Measurements from ENCODE around the gene LCORL. TPM values are rescaled to one million over a fixed set of nuclear protein-coding genes. Genes with fewer than 3 reads are reported as not detected.

The LCORL gene
- total and polyA plus RNA-seq, 2 experiments from 2014 or later = 21.0 to 28.7 TPM

DNA sequence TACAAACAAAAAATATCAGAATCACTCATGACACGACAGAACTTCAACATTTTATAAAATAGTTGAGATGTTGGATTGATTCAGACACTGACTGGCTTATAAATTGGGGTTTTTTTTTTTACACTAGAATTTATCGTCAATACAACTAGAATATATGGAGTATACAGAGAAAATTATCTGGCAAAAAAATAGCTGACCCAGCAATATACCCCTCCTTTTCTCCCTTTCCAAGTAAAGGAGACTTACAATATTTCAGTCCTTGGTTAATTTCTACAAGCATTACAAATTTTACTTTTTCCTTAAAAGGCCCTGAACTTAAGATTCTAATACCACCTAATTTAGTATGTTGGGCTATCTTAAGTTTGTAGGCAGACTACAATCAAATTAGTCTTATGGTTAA, 76.3 kb downstream of the LCORL start:
- Histone ChIP-seq H3F3A (replicated peaks; ENCODE audit: low read depth) (no peaks in the 10 kb centered on the region), H3K36me3 (ENCODE audit: insufficient read depth) (no peaks in the 10 kb centered on the region), H3K79me2 (replicated peaks; ENCODE audit: insufficient read depth) (no peaks in the 10 kb centered on the region), H3K27ac (ENCODE audit: low read depth) (no peak overlapping the region), H2AFZ (no peak overlapping the region), H3K9me2 (ENCODE audit: insufficient read depth) (no peaks in the 10 kb centered on the region), H3K4me3 (no peak overlapping the region), H4K20me1 (replicated peaks; ENCODE audit: insufficient read depth) (no peaks in the 10 kb centered on the region), H3K4me2 (no peak overlapping the region), H3K27me3 (ENCODE audit: insufficient read depth) (no peaks in the 10 kb centered on the region), H3K4me1 (ENCODE audit: insufficient read depth) (peaks cover 11% of the 10 kb centered on the region; the same call in 1 of the 2 replicates)
- no peak for DNase-seq (ENCODE audit: low spot score)
- ATAC-seq = no peak
- Mint-ChIP-seq H3K27me3 (ENCODE audit: insufficient read depth, low read depth, poor library complexity) (peaks cover 3% of the 10 kb centered on the region), H3K4me3 (no peak overlapping the region), H3K36me3 (ENCODE audit: low read depth) (no peaks in the 10 kb centered on the region), H3K9me3 (no peaks in the 10 kb centered on the region), H3K27ac (no peak overlapping the region), H3K4me1 (peaks cover 17% of the 10 kb centered on the region; the same call in 2 of the 3 replicates)
- TF ChIP-seq STAT1 (IDR thresholded peaks at IDR 0.05; ENCODE audit: unreplicated experiment) = no peak
- TF ChIP-seq ZNF331 (CRISPR knock-in tag; IDR thresholded peaks at IDR 0.05; ENCODE audit: low read depth) = no peak
- TF ChIP-seq EZH2phosphoT487 (IDR thresholded peaks at IDR 0.05; ENCODE audit: unreplicated experiment) = no peak
- no peak for TF ChIP-seq ZNF114 (CRISPR knock-in tag; IDR thresholded peaks at IDR 0.05)
- TF ChIP-seq POLR2AphosphoS5 (IDR thresholded peaks at IDR 0.05; ENCODE audit: low read depth) = no peak
- TF ChIP-seq CREB1 (CRISPR knock-in tag; IDR thresholded peaks at IDR 0.05; ENCODE audit: low read depth) = no peak
- TF ChIP-seq, protein P1, sequence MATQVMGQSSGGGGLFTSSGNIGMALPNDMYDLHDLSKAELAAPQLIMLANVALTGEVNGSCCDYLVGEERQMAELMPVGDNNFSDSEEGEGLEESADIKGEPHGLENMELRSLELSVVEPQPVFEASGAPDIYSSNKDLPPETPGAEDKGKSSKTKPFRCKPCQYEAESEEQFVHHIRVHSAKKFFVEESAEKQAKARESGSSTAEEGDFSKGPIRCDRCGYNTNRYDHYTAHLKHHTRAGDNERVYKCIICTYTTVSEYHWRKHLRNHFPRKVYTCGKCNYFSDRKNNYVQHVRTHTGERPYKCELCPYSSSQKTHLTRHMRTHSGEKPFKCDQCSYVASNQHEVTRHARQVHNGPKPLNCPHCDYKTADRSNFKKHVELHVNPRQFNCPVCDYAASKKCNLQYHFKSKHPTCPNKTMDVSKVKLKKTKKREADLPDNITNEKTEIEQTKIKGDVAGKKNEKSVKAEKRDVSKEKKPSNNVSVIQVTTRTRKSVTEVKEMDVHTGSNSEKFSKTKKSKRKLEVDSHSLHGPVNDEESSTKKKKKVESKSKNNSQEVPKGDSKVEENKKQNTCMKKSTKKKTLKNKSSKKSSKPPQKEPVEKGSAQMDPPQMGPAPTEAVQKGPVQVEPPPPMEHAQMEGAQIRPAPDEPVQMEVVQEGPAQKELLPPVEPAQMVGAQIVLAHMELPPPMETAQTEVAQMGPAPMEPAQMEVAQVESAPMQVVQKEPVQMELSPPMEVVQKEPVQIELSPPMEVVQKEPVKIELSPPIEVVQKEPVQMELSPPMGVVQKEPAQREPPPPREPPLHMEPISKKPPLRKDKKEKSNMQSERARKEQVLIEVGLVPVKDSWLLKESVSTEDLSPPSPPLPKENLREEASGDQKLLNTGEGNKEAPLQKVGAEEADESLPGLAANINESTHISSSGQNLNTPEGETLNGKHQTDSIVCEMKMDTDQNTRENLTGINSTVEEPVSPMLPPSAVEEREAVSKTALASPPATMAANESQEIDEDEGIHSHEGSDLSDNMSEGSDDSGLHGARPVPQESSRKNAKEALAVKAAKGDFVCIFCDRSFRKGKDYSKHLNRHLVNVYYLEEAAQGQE (IDR thresholded peaks at IDR 0.05; ENCODE audit: unreplicated experiment) = no peak
- TF ChIP-seq, protein P2, sequence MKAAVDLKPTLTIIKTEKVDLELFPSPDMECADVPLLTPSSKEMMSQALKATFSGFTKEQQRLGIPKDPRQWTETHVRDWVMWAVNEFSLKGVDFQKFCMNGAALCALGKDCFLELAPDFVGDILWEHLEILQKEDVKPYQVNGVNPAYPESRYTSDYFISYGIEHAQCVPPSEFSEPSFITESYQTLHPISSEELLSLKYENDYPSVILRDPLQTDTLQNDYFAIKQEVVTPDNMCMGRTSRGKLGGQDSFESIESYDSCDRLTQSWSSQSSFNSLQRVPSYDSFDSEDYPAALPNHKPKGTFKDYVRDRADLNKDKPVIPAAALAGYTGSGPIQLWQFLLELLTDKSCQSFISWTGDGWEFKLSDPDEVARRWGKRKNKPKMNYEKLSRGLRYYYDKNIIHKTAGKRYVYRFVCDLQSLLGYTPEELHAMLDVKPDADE (IDR thresholded peaks at IDR 0.05) = no peak
- TF ChIP-seq NANOG (IDR thresholded peaks at IDR 0.05; ENCODE audit: borderline replicate concordance) = no peak
- TF ChIP-seq, protein P3, sequence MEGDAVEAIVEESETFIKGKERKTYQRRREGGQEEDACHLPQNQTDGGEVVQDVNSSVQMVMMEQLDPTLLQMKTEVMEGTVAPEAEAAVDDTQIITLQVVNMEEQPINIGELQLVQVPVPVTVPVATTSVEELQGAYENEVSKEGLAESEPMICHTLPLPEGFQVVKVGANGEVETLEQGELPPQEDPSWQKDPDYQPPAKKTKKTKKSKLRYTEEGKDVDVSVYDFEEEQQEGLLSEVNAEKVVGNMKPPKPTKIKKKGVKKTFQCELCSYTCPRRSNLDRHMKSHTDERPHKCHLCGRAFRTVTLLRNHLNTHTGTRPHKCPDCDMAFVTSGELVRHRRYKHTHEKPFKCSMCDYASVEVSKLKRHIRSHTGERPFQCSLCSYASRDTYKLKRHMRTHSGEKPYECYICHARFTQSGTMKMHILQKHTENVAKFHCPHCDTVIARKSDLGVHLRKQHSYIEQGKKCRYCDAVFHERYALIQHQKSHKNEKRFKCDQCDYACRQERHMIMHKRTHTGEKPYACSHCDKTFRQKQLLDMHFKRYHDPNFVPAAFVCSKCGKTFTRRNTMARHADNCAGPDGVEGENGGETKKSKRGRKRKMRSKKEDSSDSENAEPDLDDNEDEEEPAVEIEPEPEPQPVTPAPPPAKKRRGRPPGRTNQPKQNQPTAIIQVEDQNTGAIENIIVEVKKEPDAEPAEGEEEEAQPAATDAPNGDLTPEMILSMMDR (conservative IDR thresholded peaks at IDR 0.05; ENCODE audit: low read depth in 2 of 2) = no peak
- TF ChIP-seq EZH2 (IDR thresholded peaks at IDR 0.05; ENCODE audit: low read depth, unreplicated experiment) = no peak
- TF ChIP-seq, protein P4, sequence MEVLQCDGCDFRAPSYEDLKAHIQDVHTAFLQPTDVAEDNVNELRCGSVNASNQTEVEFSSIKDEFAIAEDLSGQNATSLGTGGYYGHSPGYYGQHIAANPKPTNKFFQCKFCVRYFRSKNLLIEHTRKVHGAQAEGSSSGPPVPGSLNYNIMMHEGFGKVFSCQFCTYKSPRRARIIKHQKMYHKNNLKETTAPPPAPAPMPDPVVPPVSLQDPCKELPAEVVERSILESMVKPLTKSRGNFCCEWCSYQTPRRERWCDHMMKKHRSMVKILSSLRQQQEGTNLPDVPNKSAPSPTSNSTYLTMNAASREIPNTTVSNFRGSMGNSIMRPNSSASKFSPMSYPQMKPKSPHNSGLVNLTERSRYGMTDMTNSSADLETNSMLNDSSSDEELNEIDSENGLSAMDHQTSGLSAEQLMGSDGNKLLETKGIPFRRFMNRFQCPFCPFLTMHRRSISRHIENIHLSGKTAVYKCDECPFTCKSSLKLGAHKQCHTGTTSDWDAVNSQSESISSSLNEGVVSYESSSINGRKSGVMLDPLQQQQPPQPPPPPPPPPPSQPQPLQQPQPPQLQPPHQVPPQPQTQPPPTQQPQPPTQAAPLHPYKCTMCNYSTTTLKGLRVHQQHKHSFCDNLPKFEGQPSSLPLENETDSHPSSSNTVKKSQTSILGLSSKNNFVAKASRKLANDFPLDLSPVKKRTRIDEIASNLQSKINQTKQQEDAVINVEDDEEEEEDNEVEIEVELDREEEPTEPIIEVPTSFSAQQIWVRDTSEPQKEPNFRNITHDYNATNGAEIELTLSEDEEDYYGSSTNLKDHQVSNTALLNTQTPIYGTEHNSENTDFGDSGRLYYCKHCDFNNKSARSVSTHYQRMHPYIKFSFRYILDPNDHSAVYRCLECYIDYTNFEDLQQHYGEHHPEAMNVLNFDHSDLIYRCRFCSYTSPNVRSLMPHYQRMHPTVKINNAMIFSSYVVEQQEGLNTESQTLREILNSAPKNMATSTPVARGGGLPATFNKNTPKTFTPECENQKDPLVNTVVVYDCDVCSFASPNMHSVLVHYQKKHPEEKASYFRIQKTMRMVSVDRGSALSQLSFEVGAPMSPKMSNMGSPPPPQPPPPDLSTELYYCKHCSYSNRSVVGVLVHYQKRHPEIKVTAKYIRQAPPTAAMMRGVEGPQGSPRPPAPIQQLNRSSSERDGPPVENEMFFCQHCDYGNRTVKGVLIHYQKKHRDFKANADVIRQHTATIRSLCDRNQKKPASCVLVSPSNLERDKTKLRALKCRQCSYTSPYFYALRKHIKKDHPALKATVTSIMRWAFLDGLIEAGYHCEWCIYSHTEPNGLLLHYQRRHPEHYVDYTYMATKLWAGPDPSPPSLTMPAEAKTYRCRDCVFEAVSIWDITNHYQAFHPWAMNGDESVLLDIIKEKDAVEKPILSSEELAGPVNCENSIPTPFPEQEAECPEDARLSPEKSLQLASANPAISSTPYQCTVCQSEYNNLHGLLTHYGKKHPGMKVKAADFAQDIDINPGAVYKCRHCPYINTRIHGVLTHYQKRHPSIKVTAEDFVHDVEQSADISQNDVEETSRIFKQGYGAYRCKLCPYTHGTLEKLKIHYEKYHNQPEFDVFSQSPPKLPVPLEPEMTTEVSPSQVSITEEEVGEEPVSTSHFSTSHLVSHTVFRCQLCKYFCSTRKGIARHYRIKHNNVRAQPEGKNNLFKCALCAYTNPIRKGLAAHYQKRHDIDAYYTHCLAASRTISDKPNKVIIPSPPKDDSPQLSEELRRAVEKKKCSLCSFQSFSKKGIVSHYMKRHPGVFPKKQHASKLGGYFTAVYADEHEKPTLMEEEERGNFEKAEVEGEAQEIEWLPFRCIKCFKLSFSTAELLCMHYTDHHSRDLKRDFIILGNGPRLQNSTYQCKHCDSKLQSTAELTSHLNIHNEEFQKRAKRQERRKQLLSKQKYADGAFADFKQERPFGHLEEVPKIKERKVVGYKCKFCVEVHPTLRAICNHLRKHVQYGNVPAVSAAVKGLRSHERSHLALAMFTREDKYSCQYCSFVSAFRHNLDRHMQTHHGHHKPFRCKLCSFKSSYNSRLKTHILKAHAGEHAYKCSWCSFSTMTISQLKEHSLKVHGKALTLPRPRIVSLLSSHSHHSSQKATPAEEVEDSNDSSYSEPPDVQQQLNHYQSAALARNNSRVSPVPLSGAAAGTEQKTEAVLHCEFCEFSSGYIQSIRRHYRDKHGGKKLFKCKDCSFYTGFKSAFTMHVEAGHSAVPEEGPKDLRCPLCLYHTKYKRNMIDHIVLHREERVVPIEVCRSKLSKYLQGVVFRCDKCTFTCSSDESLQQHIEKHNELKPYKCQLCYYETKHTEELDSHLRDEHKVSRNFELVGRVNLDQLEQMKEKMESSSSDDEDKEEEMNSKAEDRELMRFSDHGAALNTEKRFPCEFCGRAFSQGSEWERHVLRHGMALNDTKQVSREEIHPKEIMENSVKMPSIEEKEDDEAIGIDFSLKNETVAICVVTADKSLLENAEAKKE (CRISPR knock-in tag; IDR thresholded peaks at IDR 0.05) = no peak
- no peak for TF ChIP-seq JUNB (IDR thresholded peaks at IDR 0.05; ENCODE audit: unreplicated experiment)
